Measurements from ENCODE around the gene ATP9B. TPM values are rescaled to one million over a fixed set of nuclear protein-coding genes. Genes with fewer than 3 reads are reported as not detected.

The ATP9B gene
- total RNA-seq, 2 donors from 2014 or later: 22.5 to 72.9 TPM

DNA sequence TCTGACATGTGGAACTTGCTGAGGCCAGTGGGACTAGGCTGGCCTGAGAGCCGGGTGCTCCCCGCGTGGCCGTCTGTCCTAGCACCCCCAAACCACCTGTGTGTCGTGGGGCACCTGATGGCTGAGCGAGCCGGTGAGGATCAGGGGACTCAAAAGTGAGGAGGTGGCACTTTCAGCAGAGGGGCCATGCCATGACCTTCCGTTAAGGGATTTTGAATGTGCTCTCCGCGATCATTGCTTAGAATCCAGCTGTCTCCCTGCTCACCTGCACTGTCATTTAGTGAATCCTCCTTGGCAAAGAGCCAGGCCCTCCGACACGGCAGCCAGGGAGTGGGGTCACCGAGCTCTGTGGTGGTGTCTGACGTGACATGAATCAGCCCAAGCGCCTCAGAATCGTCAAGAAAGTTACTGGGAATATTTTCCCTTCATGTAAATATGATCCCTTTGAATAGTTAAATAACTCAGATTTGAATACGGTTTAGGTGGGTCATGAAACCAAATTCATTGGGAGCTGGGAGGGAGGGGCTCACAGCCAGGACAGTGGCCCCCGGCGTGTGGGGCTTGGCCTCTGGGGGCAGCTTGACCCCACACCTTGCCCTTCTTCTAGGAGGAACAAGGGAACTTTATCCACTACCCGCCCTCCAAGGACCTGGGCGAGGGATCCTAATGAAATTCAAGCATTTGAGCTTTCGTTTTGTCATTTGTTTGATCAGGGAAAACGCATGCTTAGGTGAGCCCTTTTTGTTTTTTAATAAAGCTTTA lies 336.0 kb downstream of the ATP9B start:
- H3K27ac ChIP-seq: peak overlapping the region in 1 of 2 donors; percentile 17

DNA sequence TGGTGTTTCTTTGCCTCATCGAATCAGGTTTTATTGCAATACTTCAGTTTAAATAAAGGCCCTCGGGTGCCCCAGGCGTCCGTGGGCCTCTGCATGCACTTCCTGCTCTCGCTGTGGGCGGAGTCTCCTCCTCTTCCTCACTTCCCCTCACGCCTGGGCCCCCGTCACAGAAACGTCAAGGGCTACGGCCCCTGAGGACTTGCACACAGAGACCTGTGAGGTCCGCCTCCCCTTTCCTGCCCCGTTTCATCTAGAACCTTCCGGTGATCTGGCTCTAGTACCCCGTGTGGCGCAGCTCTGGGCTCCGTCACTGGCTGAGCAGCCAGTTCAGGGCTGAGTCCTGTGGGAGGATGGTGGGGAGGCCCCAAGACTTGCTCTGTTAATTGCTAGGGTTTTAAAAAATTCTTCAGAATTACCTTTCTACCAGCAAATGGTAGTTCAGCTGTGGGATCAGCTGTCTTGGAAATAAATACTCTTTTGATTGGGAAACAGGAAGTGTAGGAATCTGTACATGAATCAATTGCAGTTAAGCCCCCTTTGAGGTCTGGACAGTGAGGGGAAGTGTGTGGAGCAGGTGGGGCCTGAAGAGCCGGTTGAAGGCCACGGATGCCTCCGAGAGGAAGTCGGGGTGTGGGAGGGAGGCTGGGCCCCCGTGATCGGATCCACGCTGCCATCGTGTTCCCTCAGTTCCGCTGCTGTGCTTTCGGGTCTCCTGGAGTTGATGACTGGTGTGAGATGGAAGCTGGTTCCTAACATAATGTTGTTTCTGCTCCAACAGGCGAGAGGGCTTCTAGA lies 336.8 kb downstream of the ATP9B start:
- peaks cover 7% of the 10 kb centered on the region for H3K36me3 ChIP-seq
- ATAC-seq (ENCODE audit: insufficient number of reproducible peaks, low FRiP score, low read depth) (no peak), DNase-seq (ENCODE audit: low spot score) (no peak)
- H3K4me3 ChIP-seq: peak overlapping the region; percentile 41
- no peaks in the 10 kb centered on the region for H3K9me3 ChIP-seq
- peak overlapping the region in 1 of 2 donors; percentile 17 for H3K27ac ChIP-seq
- no peaks in the 10 kb centered on the region for H3K27me3 ChIP-seq (replicated peaks; ENCODE audit: insufficient read depth)
- H3K4me1 ChIP-seq (ENCODE audit: control insufficient read depth in 1 of 2, low read depth in 2 of 2): peaks cover 12 to 32% of the 10 kb centered on the region in 2 donors
- TF ChIP-seq, protein P1, sequence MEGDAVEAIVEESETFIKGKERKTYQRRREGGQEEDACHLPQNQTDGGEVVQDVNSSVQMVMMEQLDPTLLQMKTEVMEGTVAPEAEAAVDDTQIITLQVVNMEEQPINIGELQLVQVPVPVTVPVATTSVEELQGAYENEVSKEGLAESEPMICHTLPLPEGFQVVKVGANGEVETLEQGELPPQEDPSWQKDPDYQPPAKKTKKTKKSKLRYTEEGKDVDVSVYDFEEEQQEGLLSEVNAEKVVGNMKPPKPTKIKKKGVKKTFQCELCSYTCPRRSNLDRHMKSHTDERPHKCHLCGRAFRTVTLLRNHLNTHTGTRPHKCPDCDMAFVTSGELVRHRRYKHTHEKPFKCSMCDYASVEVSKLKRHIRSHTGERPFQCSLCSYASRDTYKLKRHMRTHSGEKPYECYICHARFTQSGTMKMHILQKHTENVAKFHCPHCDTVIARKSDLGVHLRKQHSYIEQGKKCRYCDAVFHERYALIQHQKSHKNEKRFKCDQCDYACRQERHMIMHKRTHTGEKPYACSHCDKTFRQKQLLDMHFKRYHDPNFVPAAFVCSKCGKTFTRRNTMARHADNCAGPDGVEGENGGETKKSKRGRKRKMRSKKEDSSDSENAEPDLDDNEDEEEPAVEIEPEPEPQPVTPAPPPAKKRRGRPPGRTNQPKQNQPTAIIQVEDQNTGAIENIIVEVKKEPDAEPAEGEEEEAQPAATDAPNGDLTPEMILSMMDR (IDR thresholded peaks at IDR 0.05): no peak

More for the DNA sequence above, 336.0 kb downstream of the ATP9B start:
- no peaks in the 10 kb centered on the region for H3K27me3 ChIP-seq (replicated peaks; ENCODE audit: insufficient read depth)
- H3K36me3 ChIP-seq: no peaks in the 10 kb centered on the region
- no peak overlapping the region for H3K4me3 ChIP-seq
- DNase-seq (ENCODE audit: low spot score) (no peak), ATAC-seq (ENCODE audit: insufficient number of reproducible peaks, low FRiP score, low read depth) (no peak)
- H3K9me3 ChIP-seq: no peaks in the 10 kb centered on the region
- peaks cover 12 to 32% of the 10 kb centered on the region in 2 donors for H3K4me1 ChIP-seq (ENCODE audit: control insufficient read depth in 1 of 2, low read depth in 2 of 2)
- TF ChIP-seq, protein P1 (IDR thresholded peaks at IDR 0.05): no peak

DNA sequence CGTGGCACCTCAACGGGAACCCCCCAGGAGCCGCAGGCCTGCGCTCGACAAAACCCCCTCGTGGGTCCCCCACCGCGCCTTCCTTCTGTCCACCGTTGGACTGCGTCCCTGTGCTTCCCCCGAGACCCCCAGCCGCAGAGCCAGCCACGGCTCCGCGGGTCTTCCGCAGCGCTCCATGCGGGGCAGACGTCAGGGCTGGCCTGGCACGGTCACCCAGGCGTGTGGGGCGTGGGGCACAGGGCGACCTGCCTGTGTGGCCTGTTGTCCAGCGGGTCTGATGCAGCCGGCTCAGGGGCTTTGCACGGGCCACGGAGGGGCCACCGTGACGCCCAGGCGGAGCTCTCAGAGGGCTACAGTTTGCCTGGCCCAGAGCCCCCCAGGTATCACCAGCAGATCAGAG lies 337.5 kb downstream of the ATP9B start:
- DNase-seq (ENCODE audit: low spot score): no peak

GRCh38 chr18:79409313-79409712 lies 340.1 kb downstream of the ATP9B start:
- Histone ChIP-seq H3K27ac (no peak overlapping the region), H3K4me3 (no peak overlapping the region), H3K27me3 (replicated peaks; ENCODE audit: insufficient read depth) (no peaks in the 10 kb centered on the region), H3K36me3 (peaks cover 24% of the 10 kb centered on the region), H3K9me3 (no peaks in the 10 kb centered on the region), H3K4me1 (ENCODE audit: control insufficient read depth in 1 of 2, low read depth in 2 of 2) (peaks cover 3 to 7% of the 10 kb centered on the region in 2 donors)
- DNase-seq (ENCODE audit: low spot score): no peak
- ATAC-seq (ENCODE audit: insufficient number of reproducible peaks, low FRiP score, low read depth): no peak
- TF ChIP-seq, protein P1 (IDR thresholded peaks at IDR 0.05): no peak

More for the DNA sequence above, 337.5 kb downstream of the ATP9B start:
- H3K9me3 ChIP-seq: no peaks in the 10 kb centered on the region
- TF ChIP-seq, protein P1 (IDR thresholded peaks at IDR 0.05): no peak
- no peak overlapping the region for H3K4me3 ChIP-seq
- ATAC-seq (ENCODE audit: insufficient number of reproducible peaks, low FRiP score, low read depth): no peak
- peaks cover 12 to 32% of the 10 kb centered on the region in 2 donors for H3K4me1 ChIP-seq (ENCODE audit: control insufficient read depth in 1 of 2, low read depth in 2 of 2)
- H3K27me3 ChIP-seq (replicated peaks; ENCODE audit: insufficient read depth): no peaks in the 10 kb centered on the region
- H3K27ac ChIP-seq: no peak overlapping the region
- peaks cover 13% of the 10 kb centered on the region for H3K36me3 ChIP-seq

DNA sequence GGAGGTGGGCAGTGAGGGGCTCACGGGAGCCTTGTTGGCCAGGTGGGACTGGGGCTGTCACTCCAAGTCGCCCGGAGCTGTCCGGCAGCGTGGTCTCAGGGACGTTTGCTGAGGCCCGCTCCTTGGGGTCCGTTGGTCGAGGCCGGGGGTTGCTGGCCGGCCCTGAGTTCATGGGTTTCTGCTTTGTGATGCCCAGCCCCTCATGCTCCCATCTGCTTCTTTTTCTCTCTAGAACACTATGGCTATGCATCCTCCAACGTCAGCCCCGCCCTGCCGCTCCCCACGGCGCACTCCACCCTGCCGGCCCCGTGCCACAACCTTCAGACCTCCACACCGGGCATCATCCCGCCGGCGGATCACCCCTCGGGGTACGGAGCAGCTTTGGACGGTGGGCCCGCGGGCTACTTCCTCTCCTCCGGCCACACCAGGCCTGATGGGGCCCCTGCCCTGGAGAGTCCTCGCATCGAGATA lies 341.0 kb downstream of the ATP9B start:
- peaks cover 0 to 2% of the 10 kb centered on the region in 2 donors for H3K4me1 ChIP-seq (ENCODE audit: control insufficient read depth in 1 of 2, low read depth in 2 of 2)
- H3K27me3 ChIP-seq (replicated peaks; ENCODE audit: insufficient read depth): no peaks in the 10 kb centered on the region
- peaks cover 24% of the 10 kb centered on the region for H3K36me3 ChIP-seq
- TF ChIP-seq, protein P1 (IDR thresholded peaks at IDR 0.05): no peak
- ATAC-seq (ENCODE audit: insufficient number of reproducible peaks, low FRiP score, low read depth): no peak
- DNase-seq (ENCODE audit: low spot score): no peak
- no peak overlapping the region for H3K27ac ChIP-seq
- H3K9me3 ChIP-seq: no peaks in the 10 kb centered on the region
- H3K4me3 ChIP-seq: no peak overlapping the region

Data from thoracic aorta (tissue), 2 donors.